GM12874 (cell line): ENCODE results near the gene COL4A2.

Experiments used
- CTCF ChIP-seq: IDR thresholded peaks from 2 replicates; pipeline ENCODE4 v1.5.1; 2011; ENCODE audit warnings: low read depth, mild to moderate bottlenecking, control low read depth, low read length, moderate library complexity; ENCODE audit not compliant: insufficient read depth

Gene COL4A2

GRCh38 chr13:110266983-110267382 is 40.1 kb upstream of the COL4A2 start:
- no peak for TF ChIP-seq CTCF

DNA sequence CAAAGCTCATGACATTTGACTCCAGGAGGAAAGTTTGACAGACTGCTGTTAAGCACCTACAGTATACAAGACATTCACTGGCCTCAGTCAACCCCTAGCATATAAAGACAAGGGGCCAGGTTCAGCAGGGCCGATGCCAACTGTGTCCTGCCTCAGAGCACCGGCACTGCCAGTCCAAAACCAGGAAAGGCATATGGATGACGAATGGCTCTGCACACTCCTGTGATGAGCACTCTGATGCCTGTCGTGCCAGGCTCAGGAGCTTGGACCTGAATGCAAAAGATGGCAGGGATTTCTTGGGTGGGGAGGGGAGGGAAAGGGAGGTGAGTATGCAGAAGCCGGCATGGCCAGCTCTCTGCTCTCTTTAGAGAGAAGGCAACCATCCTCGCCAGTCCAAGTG is 39.0 kb upstream of the COL4A2 start:
- TF ChIP-seq CTCF, result no peak

- TF ChIP-seq CTCF, result no peak
These were observed 38.4 kb upstream of the COL4A2 start for GRCh38 chr13:110268576-110269185.

- TF ChIP-seq CTCF, result no peak
These were observed 37.4 kb upstream of the COL4A2 start for GRCh38 chr13:110269509-110270185.

GRCh38 chr13:110270507-110270906 is 36.6 kb upstream of the COL4A2 start:
- no peak for TF ChIP-seq CTCF

- TF ChIP-seq CTCF, result no peak
These were observed 35.8 kb upstream of the COL4A2 start for GRCh38 chr13:110271313-110271712.

- no peak for TF ChIP-seq CTCF
These were observed 34.9 kb upstream of the COL4A2 start for GRCh38 chr13:110272227-110272626.
